ENCODE data around the gene B4GALNT2.

DNA sequence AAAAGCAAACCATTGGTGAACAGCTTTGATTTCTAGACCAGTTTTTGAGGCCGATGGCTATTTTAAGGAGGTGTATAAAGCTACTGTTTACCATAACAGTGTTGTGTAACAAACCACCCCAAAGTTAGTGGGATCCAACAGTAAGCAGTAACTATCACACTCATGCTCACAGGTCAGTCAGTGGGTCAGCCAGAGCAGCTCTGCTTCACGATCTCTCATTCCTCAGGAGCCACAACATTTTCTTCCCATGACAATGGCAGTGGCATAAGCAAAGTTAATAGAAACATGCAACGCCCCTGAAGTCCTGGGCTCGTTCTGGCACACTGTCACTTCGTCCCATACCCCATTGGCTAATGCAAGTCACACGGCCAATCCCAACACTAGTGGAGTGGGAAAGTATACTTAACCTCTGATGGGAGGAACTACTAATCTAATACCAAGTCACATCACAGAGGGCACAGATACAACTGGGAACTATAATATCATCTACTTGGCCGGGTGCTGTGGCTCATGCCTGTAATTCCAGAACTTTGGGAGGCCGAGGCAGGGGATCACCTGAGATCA is 28.0 kb upstream of the B4GALNT2 start:
- TF ChIP-seq, protein P1, sequence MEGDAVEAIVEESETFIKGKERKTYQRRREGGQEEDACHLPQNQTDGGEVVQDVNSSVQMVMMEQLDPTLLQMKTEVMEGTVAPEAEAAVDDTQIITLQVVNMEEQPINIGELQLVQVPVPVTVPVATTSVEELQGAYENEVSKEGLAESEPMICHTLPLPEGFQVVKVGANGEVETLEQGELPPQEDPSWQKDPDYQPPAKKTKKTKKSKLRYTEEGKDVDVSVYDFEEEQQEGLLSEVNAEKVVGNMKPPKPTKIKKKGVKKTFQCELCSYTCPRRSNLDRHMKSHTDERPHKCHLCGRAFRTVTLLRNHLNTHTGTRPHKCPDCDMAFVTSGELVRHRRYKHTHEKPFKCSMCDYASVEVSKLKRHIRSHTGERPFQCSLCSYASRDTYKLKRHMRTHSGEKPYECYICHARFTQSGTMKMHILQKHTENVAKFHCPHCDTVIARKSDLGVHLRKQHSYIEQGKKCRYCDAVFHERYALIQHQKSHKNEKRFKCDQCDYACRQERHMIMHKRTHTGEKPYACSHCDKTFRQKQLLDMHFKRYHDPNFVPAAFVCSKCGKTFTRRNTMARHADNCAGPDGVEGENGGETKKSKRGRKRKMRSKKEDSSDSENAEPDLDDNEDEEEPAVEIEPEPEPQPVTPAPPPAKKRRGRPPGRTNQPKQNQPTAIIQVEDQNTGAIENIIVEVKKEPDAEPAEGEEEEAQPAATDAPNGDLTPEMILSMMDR (IDR thresholded peaks at IDR 0.05; ENCODE audit: borderline replicate concordance, extremely low read depth, low read length, poor library complexity, severe bottlenecking), result no peak
- TF ChIP-seq EZH2 (IDR thresholded peaks at IDR 0.05; ENCODE audit: borderline replicate concordance, low read depth, low read length, severe bottlenecking), result no peak

Measured in DND-41 (cell line).